GM18951 (cell line): Measurements from ENCODE around the gene SLC25A47.

Source experiments
- POLR2A ChIP-seq: IDR thresholded peaks from 4 replicates; pipeline ENCODE4 v1.6.1; 2011; ENCODE audit warnings: mild to moderate bottlenecking; ENCODE audit not compliant: insufficient read length, insufficient read depth; ENCODE audit errors: extremely low read depth
- in situ Hi-C: fragments of 300-500 bp; cut with MboI; formaldehyde crosslinking; loops from one replicate; pipeline ENCODE4 v1.12.0; 2022; ENCODE audit warnings: low sequenced_read_pairs, mixed read lengths, inconsistent platforms; ENCODE audit not compliant: unreplicated experiment

SLC25A47 gene

DNA sequence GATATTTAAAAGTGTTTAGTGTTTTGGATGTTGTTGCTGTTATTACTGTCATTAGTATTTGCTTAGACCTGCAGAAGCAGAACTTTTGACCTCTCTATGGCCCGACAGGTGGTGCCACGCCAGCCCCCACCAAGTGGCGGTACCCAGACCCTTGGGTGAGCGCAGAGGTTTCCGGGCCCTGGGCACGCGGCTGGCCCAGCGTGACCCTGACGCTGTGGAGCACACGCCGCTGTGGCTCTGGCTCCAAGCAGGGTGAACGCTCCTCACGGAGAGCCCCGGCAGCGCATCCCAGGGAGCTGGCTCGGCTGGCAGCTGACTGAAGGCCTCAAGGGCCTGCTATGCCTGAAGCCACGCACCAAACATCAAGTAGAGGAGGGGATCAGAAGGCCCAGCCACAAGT is 22.6 kb downstream of the SLC25A47 start:
- in situ Hi-C loops: no loop called here
- TF ChIP-seq POLR2A: no peak

- in situ Hi-C loops: no loop called here
- TF ChIP-seq POLR2A: no peak
These were observed 23.4 kb downstream of the SLC25A47 start for GRCh38 chr14:100346306-100347091.

DNA sequence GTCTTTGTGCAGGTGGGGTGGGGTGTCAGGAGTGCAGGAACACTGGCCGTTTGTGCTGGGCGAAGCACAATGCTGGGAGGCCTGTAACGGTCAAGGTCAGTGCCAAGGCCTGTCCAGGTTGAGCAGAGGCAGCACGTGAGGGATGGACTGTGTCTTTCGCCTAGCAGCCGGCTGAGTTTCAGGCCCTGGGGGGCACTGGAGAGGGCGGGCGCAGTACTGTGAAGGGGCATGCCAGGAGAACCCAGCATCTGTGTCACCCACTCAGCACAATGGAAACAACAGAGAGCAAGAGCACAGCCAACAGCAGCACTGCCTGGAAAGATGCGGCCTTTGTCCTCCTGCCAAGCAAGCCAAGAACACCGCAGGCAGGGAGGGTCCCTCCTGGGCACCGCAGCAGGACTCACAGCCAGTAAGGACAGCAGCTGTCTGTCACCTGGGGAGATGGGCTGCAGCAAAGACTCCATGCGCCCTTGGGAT is 25.2 kb downstream of the SLC25A47 start:
- TF ChIP-seq POLR2A: no peak
- in situ Hi-C loops: no loop called here

DNA sequence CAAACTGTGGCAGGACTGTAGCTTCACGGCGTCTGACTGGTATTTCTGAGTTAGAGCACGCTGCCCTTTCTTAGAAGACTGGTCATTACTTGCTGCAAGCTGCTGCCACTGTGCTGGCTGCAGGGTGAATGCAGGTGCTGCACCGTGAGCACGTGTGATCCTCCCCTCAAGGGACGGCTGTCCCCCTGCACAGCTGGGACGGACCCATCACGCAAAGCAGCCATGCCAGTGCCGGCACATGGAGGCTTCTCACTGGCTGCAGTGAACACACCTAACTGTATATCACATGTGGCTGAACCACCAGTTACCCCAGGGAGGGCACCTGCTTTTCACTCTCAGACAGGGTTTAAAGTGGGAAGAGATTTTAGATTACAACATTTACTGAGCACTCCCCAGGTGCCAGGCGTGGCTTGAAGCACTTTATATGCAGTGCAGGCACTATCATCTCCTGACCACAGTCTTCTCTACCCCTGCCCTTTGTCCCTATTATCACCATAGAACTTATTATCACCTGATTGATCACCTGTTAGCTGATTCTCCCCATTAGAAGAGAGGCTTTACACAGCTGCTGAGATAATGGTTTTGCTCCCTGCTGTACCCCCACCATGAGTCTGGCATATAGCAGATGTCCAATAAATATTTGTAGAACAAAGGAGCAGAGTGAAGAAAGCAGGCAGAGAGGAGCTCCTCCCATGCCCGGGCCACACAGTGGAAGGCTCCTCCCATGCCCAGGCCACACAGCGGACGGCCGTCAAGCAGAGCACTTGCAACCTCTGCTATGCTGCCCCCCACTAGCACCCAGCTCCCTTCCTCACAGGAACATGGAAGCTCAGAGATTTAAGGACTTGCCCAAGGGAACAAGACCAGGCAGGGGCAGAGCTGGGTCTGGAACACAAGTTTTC is 25.9 kb downstream of the SLC25A47 start:
- in situ Hi-C loops: no loop called here
- no peak for TF ChIP-seq POLR2A

DNA sequence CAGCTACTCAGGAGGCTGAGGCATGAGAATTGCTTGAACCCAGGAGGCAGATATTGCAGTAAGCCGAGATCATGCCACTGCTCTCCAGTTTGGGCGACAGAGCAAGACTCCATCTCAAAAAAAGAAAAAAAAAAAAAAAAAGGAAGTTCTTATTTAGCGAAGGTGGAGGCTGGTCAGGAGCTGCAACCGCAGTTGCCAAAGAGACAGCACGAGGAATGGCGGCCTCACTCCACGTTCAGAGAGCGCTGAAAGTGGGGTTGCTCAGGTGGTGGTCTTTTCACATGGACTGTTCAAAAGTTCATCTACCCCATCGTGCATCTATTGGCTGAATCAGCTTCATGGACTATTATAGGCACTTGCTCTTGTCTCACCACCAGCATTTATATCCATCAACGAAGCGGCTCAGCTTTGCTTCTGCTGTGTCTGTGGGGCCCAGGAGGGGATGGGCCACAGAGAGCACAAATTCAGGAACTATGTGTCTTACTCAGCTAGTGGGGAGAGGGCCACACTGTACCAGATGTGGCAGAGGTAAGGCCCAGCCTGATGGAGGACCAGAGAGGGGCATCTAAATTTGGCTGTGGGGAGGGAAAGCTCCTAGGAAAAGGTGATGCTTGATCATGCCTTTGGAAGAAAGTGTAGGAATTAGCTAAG is 27.3 kb downstream of the SLC25A47 start:
- TF ChIP-seq POLR2A: no peak
- in situ Hi-C loops: no loop called here

DNA sequence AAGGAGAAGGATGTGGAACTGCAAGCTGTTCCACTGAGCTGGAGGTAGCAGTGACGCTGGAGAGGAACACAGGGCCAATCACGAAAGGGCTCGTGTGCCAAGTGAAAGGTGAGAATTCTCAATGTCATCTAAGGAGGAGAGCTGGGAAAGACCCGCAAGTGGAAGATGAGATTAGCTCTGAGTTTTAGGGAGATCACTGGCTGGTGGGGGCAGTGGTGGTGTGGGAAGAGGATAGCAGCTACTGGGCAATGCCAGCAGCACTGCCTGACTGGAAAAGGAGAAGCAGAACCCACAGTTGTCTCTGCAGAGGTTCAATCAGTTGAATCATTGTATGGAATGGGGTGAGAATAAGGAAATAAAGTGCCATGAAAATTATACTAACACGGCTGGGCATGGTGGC is 27.8 kb downstream of the SLC25A47 start:
- no peak for TF ChIP-seq POLR2A
- in situ Hi-C loops: no loop called here

DNA sequence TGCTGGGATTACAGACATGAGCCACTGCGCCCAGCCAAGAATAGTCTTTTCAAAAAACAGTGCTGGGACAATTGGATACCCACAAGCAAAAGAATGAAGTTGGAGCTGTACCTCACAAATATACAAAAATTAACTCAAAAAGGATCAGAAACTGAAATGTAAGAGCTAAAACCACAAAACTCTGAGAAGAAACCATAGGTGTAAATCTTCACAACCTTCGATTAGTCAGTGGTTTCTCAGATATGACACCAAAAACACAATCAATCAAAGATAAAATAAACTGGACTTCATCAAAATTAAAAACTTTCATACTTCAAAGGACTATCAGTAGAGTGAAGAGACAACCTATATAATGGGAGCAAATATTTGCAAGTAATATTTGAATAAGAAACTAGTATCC is 35.3 kb downstream of the SLC25A47 start:
- in situ Hi-C loops: no loop called here
- no peak for TF ChIP-seq POLR2A

DNA sequence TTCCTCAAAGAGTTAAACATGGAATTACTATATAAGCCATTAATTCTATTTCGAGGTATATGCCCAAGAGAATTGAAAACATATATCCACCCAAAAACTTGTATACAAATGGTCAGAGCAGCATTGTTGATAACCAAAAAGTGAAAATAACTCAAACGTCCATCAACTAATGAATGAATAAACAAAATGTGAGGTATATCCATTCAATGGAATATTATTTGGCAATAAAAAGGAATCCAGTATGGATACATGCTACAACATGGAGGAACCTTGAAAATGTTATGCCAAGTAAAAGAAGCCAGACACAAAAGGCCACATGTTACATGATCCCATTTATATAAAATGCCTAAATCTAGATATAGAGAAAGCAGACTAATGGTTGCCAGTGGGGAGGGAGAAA is 36.0 kb downstream of the SLC25A47 start:
- in situ Hi-C loops: no loop called here
- no peak for TF ChIP-seq POLR2A

GRCh38 chr14:100359881-100360280 is 36.7 kb downstream of the SLC25A47 start:
- no peak for TF ChIP-seq POLR2A
- in situ Hi-C loops: no loop called here

DNA sequence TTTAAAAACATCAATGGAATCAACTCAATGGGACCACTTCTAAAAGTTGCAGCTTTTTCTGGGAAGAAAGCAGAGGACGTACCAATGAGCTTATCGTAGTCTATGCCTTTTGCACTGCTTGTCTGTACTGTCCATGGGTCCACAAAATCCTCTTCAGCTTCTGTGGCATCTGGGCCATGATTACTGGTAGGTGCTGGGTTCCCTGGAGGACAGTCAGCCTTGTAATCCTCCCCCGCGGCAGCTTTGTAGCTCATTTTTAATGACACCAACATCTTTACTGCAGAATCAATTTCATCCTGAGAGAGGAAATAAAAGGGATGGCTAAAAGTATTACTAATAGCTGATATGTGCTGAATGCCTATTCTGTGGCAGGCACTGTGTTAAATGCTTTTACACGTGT is 38.5 kb downstream of the SLC25A47 start:
- TF ChIP-seq POLR2A: no peak
- in situ Hi-C loops: no loop called here

DNA sequence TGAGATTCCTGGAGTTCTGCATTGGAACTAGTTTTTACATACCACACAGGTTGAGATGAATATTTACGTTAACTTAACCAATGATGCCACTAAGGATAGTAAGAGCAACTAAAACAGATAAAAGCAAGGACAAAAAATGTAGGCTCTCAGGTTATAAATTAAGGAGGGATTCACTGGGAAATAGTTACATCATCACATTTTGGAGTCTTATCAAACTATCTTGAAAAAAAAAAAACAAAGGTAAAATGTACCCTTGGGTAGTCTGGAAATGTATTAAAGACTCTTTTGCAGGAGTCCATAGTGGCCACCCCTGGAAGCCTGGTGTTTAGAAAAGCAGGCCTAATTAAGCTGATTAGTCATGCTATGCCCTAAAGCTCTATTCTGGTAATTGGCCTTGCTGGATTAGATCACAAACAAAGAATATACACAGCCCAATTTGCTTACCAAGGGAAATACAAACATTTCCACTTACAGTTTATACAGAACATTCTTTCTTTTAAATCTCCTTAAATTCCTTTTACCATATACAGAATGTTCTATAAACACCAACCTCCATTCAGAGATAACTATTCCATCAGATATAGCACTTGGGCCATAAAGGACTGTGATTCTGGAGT is 39.3 kb downstream of the SLC25A47 start:
- TF ChIP-seq POLR2A: no peak
- in situ Hi-C loops: no loop called here

GRCh38 chr14:100363053-100363452 is 39.9 kb downstream of the SLC25A47 start:
- in situ Hi-C loops: no loop called here
- TF ChIP-seq POLR2A: no peak

GRCh38 chr14:100364403-100364802 is 41.3 kb downstream of the SLC25A47 start:
- in situ Hi-C loops: no loop called here
- TF ChIP-seq POLR2A: no peak
